HG02973 (cell line): ENCODE measurements around the gene RASSF5.
"Not testable (repeated sequence)": the region's sequence is repeated elsewhere in the genome, so short reads cannot be mapped to it uniquely, and the experiment has no call there.

Source experiments
- ATAC-seq: cut with Tn5 transposase; IDR thresholded peaks from one replicate; pipeline ENCODE4 v1.9.1; 2021; ENCODE audit warnings: moderate library complexity; ENCODE audit not compliant: unreplicated experiment

The RASSF5 gene

GRCh38 chr1:206563367-206564207 lies 56.3 kb downstream of the RASSF5 start:
- ATAC-seq, result peak; percentile 29

DNA sequence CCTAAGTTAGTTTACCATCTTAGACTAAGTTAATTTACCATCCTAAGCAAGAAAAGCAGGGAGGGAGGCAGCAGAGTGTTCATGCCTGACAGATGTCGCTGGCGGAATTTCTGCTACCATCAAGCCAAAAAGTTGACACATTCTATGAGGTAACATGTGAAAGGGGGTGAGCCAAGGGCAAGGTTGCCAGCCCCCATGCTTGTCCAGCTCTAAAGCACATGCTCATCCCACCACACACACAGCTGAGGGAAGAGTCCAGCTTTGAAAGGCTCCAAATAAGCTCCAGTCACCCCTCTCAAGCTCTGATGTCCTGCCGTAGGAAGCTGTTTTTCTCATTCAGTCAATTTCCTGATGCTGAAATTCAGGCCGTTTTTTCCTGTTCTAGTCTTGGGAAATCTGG lies 58.7 kb downstream of the RASSF5 start:
- ATAC-seq, result no peak

GRCh38 chr1:206566999-206567398 lies 59.7 kb downstream of the RASSF5 start:
- no peak for ATAC-seq

DNA sequence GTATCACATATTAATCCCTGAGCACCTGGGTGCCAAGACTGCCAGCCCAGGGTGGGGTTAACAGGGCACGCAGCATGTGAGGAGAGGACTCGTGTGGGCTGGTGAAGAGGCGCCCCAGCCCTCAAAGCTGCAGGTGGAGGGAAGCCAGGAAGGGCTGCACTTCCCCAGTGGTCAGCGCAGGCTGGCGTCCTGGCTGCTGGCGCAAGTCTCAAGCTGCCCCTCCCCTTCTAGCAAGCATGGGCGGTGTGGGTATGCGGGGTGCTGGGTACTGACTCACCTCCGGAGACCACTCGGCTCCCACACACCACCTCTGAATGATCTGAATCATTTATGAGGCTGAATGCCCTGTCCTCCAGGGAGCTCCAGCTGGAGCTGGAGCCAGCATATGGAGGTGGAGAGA lies 60.9 kb downstream of the RASSF5 start:
- no peak for ATAC-seq

DNA sequence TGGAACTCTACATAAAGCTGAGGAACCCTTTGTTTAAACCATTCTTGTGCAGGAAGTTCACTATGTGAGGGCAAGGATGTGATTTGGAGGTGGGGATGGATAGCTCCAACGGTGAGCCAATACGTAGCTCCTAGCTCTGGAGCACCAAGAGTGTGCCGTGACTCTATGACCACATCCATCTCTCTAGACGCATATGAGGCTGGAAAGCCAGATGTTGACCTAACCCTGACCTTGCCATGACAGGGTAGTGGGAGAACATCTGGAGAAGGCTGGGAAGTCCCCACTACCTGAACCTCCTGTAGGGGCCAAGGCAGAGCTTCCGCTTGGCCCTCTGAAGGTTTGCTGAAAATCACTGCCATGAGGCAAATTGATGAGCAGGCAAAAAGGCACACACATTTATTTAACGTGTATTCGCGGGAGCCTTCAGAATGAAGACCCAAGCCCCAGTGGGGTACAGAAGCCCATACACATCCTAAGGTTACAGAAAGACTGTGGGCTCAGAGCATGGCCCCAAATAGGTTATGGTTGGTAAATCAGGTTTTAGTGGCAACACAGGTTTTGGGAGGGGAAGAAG lies 61.5 kb downstream of the RASSF5 start:
- no peak for ATAC-seq

GRCh38 chr1:206569556-206569955 lies 62.2 kb downstream of the RASSF5 start:
- ATAC-seq, result no peak

DNA sequence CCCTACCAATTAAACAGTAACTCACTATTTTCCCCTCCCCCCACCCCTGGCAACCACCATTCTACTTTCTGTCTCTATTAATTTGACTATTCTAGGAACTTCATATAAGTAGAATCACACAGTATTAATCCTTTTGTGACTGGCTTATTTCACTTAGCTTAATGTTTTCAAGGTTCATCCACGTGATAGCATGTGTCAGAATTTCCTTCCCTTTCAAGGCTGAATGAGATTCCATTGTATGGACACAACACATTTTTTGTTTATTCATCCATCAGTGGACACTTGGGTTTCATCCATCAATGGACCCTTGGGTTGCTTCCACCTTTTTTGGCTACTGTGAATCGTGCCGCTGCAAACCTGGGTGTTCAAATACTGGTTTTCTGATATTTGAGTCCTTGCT lies 63.2 kb downstream of the RASSF5 start:
- ATAC-seq, result no peak

DNA sequence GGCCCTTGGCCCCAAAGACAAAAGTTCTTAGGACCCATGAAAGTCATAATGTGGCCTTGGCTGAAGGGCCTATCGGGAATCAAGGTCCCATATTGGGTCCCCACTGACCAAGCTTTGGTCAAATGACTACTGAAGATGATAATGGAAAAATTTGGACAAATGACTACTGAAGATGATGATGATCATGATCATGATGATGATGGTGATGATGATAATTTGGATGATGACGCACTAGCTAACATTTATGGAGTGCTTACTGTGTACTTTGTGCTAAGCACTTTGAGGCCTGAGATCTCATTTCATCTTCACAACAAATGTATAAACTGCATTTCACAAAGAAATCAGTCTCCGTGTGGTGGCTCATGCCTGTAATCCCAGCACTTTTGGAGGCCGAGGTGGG lies 65.5 kb downstream of the RASSF5 start:
- no peak for ATAC-seq

DNA sequence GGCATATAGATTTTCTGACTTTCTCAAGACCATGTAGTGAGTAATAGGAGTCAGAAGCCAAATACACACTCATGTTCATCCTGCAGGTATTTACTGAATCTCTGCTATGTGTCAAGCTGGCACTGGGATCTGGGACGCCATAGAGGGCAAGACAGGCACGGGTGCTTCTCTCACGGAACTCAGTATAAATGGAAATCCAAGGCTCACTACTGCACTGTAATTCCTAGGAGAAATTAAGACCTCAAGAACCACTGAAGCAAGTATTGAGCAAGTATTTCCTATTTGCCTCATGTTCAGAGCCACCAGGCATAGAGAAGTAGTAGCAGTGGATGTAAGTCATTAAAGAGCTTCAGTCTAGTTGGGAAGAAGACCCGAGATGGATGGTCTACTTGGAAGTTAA lies 66.0 kb downstream of the RASSF5 start:
- ATAC-seq, result no peak

- ATAC-seq, result no peak
Measured at GRCh38 chr1:206573762-206574161, 66.4 kb downstream of the RASSF5 start.

- ATAC-seq, result no peak
Measured at GRCh38 chr1:206575165-206575893, 68.0 kb downstream of the RASSF5 start.

- no peak for ATAC-seq
Measured at GRCh38 chr1:206575894-206576737, 68.8 kb downstream of the RASSF5 start.

DNA sequence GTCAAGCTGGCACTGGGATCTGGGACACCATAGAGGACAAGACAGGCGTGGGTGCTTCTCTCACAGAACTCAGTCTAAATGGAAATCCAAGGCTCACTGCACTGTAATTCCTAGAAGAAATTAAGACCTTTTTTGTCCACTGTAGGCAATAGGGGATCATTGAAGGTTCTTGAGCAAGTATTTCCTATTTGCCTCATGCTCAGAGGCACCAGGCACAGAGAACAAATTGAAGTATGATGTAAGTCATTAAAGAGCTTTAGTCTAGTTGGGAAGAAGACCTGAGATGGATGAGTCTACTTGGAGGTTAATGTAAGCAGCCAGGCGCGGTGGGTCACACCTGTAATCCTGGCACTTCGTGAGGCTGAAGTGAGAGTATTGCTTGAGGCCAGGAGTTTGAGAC lies 70.3 kb downstream of the RASSF5 start:
- no peak for ATAC-seq

DNA sequence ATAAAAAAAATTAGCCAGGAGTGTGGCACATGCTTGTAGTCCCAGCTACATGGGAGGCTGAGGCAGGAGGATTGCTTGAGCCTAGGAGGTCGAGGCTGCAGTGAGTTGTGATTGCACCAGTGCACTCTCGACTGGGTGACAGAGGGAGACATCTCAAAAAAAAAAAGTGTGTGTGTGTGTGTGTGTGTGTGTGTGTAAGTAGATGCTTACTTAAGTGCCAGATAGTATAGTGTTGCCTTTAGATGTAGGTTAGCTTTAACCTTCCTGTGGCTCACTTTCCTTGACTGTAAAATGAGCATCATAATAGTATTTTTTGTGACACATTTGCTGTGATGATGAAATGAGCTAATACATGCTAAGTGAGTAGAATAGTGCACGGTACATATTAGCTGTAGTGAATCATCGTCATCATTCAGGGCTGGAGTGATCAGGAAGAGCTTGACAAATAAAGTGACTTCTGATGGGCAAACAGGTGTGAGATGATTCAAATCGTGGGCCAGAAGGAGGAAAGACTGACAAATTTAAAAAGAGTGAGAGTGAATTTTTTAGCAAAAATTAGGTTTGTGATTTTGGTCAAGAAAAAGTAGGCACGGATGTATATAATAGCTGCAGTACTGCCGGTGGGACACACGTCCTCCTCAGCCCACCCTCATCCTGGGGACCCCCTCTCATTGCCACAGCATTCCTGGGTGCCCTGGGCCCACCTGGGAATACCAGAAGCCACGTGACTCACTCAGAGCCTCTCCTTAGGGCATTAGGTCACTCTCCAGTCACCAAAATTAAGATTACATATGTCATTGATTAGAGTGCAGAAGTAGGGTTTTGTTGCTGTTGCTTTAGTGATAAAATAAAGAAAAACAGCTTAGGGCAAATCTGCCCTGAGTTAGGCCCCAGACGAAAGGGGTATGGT lies 71.0 kb downstream of the RASSF5 start:
- no peak for ATAC-seq

DNA sequence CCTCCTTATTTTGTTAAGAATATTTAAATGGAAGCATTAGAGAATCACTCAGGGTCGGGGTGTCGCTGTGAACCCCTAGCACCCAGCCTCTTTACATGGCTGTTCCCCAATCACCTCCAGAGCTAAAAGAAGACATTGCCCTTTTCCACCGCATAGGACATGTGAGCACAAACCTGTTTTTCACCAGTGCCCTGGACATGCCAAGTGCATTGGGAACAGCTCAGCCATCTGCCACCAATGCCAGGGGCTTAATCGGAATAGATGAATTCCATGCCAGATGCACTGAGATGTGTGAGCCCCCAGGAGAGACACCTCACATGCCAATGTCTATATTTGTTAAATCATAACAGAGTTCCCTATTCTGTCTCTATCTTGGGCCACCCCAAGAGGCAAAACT lies 71.6 kb downstream of the RASSF5 start:
- no peak for ATAC-seq

- peak; percentile 75 for ATAC-seq
Measured at GRCh38 chr1:206579747-206580437, 72.6 kb downstream of the RASSF5 start.

DNA sequence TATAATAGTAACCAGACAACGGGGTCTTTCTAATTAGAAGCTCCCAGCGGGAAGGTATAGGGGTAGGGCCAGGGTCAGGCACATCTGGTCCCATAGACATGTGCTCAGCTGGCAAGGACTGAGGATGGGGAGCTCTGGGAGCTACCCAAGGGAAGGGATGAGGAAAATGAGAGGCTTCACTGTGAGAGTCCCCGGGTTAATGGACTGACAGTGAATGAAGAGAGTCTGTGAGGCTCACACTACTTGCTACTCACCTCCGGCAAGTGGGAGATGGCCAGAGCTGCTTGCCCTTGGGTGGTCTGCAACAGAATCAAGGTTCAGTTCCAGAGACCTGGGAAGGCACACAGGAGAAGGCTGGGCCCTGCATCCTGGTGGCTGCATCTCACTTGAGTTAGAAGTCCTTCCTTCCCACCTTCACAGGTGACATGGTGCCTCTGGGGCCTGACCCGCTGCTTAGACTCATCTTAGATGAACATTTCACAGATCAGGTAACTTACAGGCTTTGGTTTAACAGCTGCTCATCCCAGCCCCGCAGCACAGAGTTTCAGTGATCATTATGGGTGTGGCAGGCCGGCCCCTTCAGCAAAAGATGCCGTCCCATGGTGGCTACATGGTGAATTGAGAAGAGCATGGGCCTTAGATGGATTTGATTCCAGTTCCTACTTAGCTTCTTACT lies 73.2 kb downstream of the RASSF5 start:
- no peak for ATAC-seq

GRCh38 chr1:206581114-206581497 lies 73.8 kb downstream of the RASSF5 start:
- not testable (repeated sequence) for ATAC-seq

- ATAC-seq, result no peak
Measured at GRCh38 chr1:206581571-206581981, 74.2 kb downstream of the RASSF5 start.
